Measurements from ENCODE around the gene UGP2.
"Not testable (repeated sequence)": the region's sequence is repeated elsewhere in the genome, so short reads cannot be mapped to it uniquely, and the experiment has no call there.

Gene UGP2

GRCh38 chr2:63899639-63900038, 57.9 kb downstream of the UGP2 start:
- no peak for TF ChIP-seq CTCF (IDR thresholded peaks at IDR 0.05; ENCODE audit: low read depth, low read length)
- DNase-seq (ENCODE audit: extremely low read depth, low read depth) = no peak

- no peak for DNase-seq (ENCODE audit: extremely low read depth, low read depth)
- TF ChIP-seq CTCF (IDR thresholded peaks at IDR 0.05; ENCODE audit: low read depth, low read length) = no peak
These were observed 60.5 kb downstream of the UGP2 start for GRCh38 chr2:63902149-63902548.

GRCh38 chr2:63903003-63903402, 61.3 kb downstream of the UGP2 start:
- TF ChIP-seq CTCF (IDR thresholded peaks at IDR 0.05; ENCODE audit: low read depth, low read length) = no peak
- DNase-seq (ENCODE audit: extremely low read depth, low read depth) = no peak

GRCh38 chr2:63914311-63914710, 72.6 kb downstream of the UGP2 start:
- no peak for TF ChIP-seq CTCF (IDR thresholded peaks at IDR 0.05; ENCODE audit: low read depth, low read length)
- no peak for DNase-seq (ENCODE audit: extremely low read depth, low read depth)

GRCh38 chr2:63926815-63927214, 85.1 kb downstream of the UGP2 start:
- DNase-seq (ENCODE audit: extremely low read depth, low read depth) = no peak
- TF ChIP-seq CTCF (IDR thresholded peaks at IDR 0.05; ENCODE audit: low read depth, low read length) = no peak

- DNase-seq (ENCODE audit: extremely low read depth, low read depth) = not testable (repeated sequence)
These were observed 90.4 kb downstream of the UGP2 start for GRCh38 chr2:63932104-63932503.

All from AG09319 (cell line).